ENCODE results near the gene PTPRM. TPM values are rescaled to one million over a fixed set of nuclear protein-coding genes. Genes with fewer than 3 reads are reported as not detected.

The PTPRM gene
- total RNA-seq, 1 donor from 2014 or later, result 102 TPM

DNA sequence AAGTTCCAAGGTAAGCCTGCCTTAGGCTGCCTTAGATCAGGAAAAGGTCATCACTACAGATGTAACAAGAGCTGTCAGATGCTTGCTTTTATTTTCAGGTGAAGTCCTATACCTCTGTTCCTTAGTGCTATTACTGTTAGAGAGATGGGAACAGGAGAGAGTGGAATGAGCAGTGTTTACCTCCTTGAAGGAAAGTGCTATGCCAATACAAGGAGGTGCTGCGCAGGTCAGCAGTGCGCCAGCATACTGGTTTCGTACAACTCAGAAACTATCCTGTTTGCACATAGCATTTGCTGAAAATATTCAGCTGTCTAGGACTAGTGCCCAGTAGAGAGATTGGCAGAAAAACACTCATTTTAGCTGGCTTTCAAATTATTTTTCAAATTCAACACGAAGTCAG lies 629.1 kb downstream of the PTPRM start:
- intact Hi-C loops (cut with DNase I), result no loop called here
- ATAC-seq (no peak), DNase-seq (ENCODE audit: missing footprints) (no peak)

GRCh38 chr18:8197499-8197898 lies 630.4 kb downstream of the PTPRM start:
- ATAC-seq, result no peak
- no peak for DNase-seq (ENCODE audit: missing footprints)
- intact Hi-C loops (cut with DNase I), result no loop called here

DNA sequence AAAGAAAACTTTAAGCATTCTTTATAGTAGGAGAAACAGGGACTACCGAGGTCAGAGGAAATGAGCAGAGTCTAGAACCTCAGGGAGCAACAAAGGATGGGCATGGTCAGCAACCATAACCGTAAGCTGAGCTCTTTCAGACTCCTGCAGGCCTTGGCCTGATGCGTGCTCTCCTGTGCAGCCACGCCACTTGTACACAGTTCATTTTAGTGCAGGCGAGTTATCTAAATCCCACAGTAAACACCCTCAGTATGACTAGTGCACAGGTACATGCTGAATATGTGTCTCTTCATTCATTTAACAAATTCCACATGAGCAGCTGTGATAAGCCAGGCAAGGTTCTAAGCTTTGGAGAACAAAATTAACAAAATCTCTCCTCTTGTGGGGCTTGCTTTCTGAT lies 640.9 kb downstream of the PTPRM start:
- intact Hi-C loops (cut with DNase I), result no loop called here
- no peak for DNase-seq (ENCODE audit: missing footprints)

DNA sequence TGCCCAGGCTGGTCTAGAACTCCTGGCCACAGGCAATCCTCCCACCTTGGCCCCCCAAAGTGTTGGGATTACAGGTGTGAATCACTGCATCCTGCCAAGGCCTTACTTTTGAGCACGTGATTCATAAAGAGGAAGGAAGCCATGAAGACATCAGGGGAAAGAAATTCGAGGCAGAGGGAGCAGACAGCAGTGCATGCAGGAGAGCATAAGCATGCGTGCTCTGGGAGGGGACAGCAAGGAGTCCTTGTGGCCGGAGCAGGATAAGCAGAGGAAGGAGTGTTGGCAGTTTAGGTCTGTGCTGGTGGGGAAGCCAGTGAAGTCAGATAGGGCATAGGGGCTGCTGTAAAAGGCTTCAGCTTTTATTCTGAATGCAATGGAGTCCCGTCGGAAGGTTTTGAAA lies 641.6 kb downstream of the PTPRM start:
- DNase-seq (ENCODE audit: missing footprints), result no peak
- ATAC-seq, result no peak
- intact Hi-C loops (cut with DNase I), result no loop called here

More for the DNA sequence above, 640.9 kb downstream of the PTPRM start:
- no peak for ATAC-seq

DNA sequence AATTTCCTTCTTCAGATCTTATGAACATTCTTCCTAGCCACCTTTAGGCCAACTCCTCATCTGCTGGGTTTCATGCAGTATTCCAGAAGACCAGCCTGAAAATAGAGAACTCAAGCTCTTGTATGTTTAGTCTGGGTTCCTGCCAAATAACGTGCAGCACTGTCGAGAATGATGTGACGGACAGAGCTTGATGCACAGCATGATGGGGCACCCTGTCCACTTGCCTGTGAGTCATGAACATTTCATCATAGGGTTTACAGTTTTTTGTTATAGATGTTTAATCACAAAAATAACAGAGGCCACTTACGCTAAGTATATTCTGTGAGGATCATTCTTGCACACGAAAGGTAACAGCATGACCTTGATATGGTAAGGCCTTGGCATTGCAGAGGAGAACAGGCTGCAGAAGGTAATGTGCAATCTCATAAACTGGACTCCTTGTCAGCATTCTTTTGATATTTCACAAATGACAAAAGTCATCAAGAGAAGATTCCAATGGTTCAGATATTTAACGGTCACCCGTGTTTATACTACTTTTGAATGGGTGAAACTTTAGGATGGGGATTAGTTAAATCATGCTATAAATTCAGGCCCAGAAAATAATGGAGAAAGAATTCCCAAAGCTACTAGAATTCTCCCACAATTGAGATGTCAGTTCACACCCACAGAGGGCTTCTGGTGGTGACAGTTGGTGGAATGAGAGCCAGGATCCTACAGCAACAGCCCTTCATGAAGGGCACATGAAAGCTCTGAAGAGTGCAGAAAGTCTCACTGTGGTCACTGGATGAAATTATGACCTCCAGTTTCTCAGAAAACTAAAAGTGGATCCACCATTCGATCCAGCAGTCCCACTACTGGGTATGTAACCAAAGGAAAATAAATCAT lies 646.0 kb downstream of the PTPRM start:
- DNase-seq (ENCODE audit: missing footprints) (no peak), ATAC-seq (peak; percentile 70)
- intact Hi-C loops (cut with DNase I), result no loop called here

DNA sequence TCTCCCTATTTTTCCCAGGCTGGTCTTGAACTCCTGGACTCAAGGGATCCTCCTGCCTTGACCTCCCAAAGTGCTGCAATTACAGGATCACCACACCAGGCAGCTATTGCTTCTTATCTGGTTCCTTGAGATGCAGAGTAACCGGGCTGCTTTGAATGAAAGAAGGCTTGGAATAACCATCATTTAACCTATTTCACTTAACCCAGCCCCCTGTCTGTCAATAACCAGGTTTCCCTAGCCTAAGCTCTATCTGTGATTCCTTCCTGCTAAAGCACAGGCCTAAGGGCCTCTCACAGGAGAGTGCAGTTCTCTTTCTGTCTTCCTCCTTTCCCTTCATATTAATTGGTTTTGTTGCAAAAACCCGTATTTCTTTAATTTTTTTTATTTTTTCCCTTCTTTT lies 648.6 kb downstream of the PTPRM start:
- DNase-seq (ENCODE audit: missing footprints), result no peak
- ATAC-seq, result no peak
- intact Hi-C loops (cut with DNase I), result no loop called here

DNA sequence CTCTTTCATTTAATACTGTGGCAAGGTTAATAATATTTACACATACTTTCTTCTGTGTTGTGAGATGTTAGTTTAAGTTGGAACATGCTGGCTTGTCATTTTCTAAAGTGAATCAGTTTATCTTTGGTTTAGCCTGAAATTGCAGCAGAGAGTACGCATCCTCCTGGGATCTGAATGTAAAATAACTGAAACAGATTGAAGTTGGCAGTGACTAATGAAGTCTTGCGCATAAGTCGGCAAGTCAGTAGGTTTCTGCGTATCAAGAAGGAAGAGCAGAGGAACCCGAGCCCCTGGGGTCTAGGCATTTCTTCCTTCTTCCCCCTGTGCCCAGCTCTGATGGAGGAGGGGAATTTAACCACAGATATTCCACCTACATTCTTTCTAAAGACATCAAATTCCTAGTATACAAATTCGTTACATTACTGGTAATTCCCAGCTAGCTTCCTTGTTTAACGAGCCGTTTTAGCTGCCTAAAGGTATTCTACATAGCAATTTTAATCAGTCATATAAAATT lies 650.0 kb downstream of the PTPRM start:
- DNase-seq (ENCODE audit: missing footprints) (no peak), ATAC-seq (no peak)
- intact Hi-C loops (cut with DNase I), result no loop called here

DNA sequence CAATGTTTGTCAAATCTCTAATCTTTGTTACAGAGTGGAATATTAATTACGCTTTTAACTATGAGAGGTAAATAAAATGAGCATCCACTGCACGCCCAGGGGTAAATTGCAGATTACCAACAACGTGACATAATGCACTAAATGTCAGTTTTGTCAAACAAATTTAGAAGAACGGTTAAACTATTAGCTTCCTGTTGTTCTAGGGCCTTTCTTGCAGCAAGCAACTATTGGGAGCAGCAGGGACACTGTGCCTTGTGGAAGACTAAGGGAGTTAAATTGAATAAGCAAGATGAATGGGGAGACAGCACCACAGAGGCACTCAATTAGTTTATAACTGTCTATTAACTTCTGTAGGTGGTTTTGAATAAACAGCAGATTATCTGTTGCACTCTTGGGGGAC lies 651.1 kb downstream of the PTPRM start:
- DNase-seq (ENCODE audit: missing footprints), result no peak
- no peak for ATAC-seq
- intact Hi-C loops (cut with DNase I), result no loop called here

GRCh38 chr18:8221452-8221851 lies 654.3 kb downstream of the PTPRM start:
- intact Hi-C loops (cut with DNase I), result no loop called here
- ATAC-seq, result no peak
- no peak for DNase-seq (ENCODE audit: missing footprints)

GRCh38 chr18:8224576-8224975 lies 657.5 kb downstream of the PTPRM start:
- intact Hi-C loops (cut with DNase I), result no loop called here
- ATAC-seq (no peak), DNase-seq (ENCODE audit: missing footprints) (no peak)

DNA sequence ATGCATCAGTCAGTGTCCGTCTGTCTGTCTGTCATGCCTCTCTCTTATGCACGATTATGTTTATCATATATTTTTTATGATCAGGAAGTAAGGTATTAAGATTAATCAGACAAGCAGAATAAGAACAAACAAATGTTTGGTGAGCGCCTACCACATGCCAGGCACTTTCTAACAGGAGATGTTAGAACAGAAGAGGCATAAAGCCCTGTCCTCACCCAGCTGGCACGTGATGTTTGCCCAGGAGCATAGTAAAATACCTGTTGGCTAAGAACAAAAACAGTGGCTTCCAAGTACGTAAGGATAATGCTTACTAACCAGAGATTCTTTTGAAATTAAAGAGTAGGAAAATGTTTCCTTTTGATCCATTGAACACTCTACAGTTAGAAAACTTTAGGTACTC lies 661.9 kb downstream of the PTPRM start:
- ATAC-seq (no peak), DNase-seq (ENCODE audit: missing footprints) (no peak)
- intact Hi-C loops (cut with DNase I), result no loop called here

- DNase-seq (ENCODE audit: missing footprints), result no peak
- no peak for ATAC-seq
- intact Hi-C loops (cut with DNase I), result no loop called here
Observed at GRCh38 chr18:8229787-8230186, 662.7 kb downstream of the PTPRM start.

GRCh38 chr18:8231316-8231715 lies 664.2 kb downstream of the PTPRM start:
- ATAC-seq (peak; percentile 16), DNase-seq (ENCODE audit: missing footprints) (no peak)
- intact Hi-C loops (cut with DNase I), result no loop called here

GRCh38 chr18:8232791-8233190 lies 665.7 kb downstream of the PTPRM start:
- ATAC-seq (no peak), DNase-seq (ENCODE audit: missing footprints) (no peak)
- intact Hi-C loops (cut with DNase I), result no loop called here

DNA sequence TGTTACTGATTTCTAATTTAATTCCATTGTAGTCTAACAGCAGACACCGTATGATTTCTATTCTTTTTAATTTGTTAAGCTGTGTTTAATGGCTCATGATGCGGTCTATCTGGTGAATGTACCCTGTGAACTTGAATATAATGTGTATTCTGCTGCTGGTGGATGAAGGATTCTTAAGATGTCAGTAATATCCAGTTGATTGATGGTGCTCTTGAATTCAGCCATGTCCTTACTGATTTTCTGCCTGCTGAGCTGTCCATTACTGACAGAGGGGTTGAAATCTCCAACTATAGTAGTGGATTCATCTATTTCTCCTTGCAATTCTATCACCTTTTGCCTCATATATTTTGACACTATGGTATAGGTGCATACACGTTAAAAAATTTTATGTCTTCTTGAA lies 668.8 kb downstream of the PTPRM start:
- DNase-seq (ENCODE audit: missing footprints) (no peak), ATAC-seq (no peak)
- intact Hi-C loops (cut with DNase I), result no loop called here

GRCh38 chr18:8238507-8238906 lies 671.4 kb downstream of the PTPRM start:
- ATAC-seq, result no peak
- DNase-seq (ENCODE audit: missing footprints), result no peak
- intact Hi-C loops (cut with DNase I), result no loop called here

DNA sequence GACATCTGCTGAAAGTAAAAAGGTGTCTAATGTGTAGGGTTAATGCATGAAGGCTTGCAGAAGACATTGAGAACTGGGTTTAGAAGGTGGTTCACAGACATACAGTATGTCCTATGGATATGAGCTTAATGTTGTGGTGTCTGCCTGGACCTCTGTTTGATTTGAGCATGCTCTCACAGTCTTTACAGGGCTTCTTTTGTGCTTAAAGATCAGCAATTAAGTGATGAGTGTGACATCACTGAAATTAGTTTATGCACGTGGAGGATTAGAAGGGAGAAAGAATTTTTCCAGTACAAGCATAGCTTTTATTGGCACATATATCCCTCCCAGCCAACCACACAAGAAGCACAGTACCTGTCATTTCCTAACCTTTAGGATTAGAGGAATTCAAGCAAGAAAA lies 674.6 kb downstream of the PTPRM start:
- intact Hi-C loops (cut with DNase I), result no loop called here
- ATAC-seq, result no peak
- no peak for DNase-seq (ENCODE audit: missing footprints)

DNA sequence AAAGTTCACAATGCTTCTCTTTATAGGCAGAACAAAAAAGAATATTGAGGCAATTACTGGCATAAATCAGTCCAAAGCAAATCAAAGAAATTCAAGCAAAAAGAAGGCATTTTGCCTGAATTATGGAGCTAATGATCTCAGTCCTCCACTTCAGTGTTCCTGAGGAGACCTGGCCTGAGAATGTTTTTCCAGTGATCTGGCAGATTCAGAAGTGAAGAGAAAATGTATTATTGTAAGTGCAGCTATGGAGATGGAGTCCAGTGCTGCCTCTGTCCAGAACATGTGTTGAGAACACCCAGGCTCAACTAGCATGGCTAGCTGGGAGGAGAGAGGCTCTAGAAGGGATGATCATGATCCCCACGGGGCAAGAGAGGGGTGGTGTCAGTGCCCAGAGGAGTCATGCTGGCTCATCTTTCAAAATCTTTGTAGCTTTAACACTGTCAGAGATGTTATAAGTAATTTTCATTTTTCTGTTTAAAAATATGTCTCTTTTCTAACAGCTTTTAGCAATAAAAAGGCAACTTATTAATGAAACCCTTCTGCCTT lies 675.1 kb downstream of the PTPRM start:
- intact Hi-C loops (cut with DNase I), result no loop called here
- DNase-seq (ENCODE audit: missing footprints) (no peak), ATAC-seq (no peak)

DNA sequence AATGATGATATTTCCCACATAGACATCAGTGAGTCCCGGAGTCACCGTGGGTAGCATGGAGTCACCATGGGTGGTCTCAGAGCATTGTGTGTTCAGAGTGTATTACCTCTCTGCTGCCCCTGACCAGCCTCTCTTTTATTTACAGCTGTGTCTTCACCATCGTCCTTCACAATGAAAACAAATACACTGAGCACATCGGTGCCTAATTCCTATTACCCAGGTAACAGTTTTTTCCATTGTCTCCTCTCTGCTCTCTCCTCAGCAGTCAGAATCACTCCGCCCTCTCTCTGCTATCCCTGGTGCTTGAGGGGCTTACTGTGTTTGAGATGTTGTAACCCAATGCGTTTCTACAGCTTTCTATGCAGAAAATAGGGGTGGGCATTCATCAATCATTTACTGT lies 680.6 kb downstream of the PTPRM start:
- no peak for ATAC-seq
- intact Hi-C loops (cut with DNase I), result no loop called here
- DNase-seq (ENCODE audit: missing footprints), result no peak

DNA sequence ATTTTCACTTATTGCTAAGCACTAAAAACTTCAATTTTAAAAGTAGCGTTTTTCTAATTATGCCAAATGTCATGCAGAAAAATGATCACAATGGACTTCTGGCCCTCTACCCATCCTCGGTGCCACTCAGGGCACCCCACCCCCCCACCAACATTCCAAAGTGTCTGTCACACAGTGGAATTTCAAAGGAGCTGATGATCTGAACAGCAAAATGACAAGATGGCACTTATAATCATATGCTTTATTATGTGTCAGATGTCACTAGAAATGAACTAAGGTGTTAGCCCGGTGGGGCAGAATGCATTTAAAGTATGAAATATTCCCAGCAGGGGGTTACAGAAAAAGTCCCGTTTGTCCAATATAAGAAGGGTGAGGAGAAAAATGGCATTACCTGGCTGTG lies 681.5 kb downstream of the PTPRM start:
- ATAC-seq (no peak), DNase-seq (ENCODE audit: missing footprints) (no peak)
- intact Hi-C loops (cut with DNase I), result no loop called here

All from Right ventricle myocardium inferior (tissue), 1 donor.